Chondrocyte (in vitro differentiated cells): ENCODE results near the gene ACSL5. TPM values are rescaled to one million over a fixed set of nuclear protein-coding genes. Genes with fewer than 3 reads are reported as not detected.

Source experiments
- DNase-seq: peaks from one replicate; pipeline ENCODE4 v3.0.0; 2021; ENCODE audit warnings: mixed read lengths, low spot score
- H3K27ac Mint-ChIP-seq: one replicate; pipeline ENCODE4 v1.8.0; 2021; ENCODE audit warnings: mild to moderate bottlenecking, moderate library complexity, mixed read lengths; ENCODE audit not compliant: unreplicated experiment
- H3K27me3 Mint-ChIP-seq: 2 replicates; pipeline ENCODE4 v1.8.0; 2021; ENCODE audit warnings: low read depth, mixed read lengths
- H3K36me3 Mint-ChIP-seq: 2 replicates; pipeline ENCODE4 v1.8.0; 2021; ENCODE audit warnings: low read depth, mixed read lengths
- H3K4me1 Mint-ChIP-seq: 2 replicates; pipeline ENCODE4 v1.8.0; 2021; ENCODE audit warnings: low read depth, mild to moderate bottlenecking, mixed read lengths
- H3K4me3 Mint-ChIP-seq: one replicate; pipeline ENCODE4 v1.8.0; 2021; ENCODE audit warnings: mild to moderate bottlenecking, moderate library complexity, mixed read lengths; ENCODE audit not compliant: unreplicated experiment
- H3K9me3 Mint-ChIP-seq: 2 replicates; pipeline ENCODE4 v1.8.0; 2021; ENCODE audit warnings: low read depth, mixed read lengths
- CTCF ChIP-seq: fragments of 200-600 bp; sonication (generic); IDR thresholded peaks from 2 replicates; pipeline ENCODE4 v1.5.0; 2021; ENCODE audit warnings: antibody characterized with exemption, mild to moderate bottlenecking, moderate library complexity
- total RNA-seq: library from RNA; stranded (reverse); gene quantifications from 3 replicates; pipeline ENCODE4 v1.2.1, GENCODE V29; 2021

ACSL5 gene
- total RNA-seq, 1 donor from 2014 or later: 0.27 TPM

GRCh38 chr10:112424651-112425050, 50.7 kb downstream of the ACSL5 start:
- no peak for TF ChIP-seq CTCF
- Mint-ChIP-seq H3K36me3 (peaks cover 2% of the 10 kb centered on the region), H3K4me3 (no peak overlapping the region), H3K27me3 (no peaks in the 10 kb centered on the region), H3K27ac (no peak overlapping the region), H3K4me1 (peaks cover 2% of the 10 kb centered on the region), H3K9me3 (no peaks in the 10 kb centered on the region)
- no peak for DNase-seq

GRCh38 chr10:112426111-112426510, 52.2 kb downstream of the ACSL5 start:
- Mint-ChIP-seq H3K4me1 (peaks cover 2% of the 10 kb centered on the region), H3K4me3 (no peak overlapping the region), H3K27me3 (no peaks in the 10 kb centered on the region), H3K27ac (no peak overlapping the region), H3K9me3 (no peaks in the 10 kb centered on the region), H3K36me3 (peaks cover 6% of the 10 kb centered on the region)
- TF ChIP-seq CTCF: no peak
- DNase-seq: no peak

GRCh38 chr10:112429147-112429546, 55.2 kb downstream of the ACSL5 start:
- Mint-ChIP-seq H3K9me3 (no peaks in the 10 kb centered on the region), H3K27ac (no peak overlapping the region), H3K36me3 (peaks cover 13% of the 10 kb centered on the region), H3K27me3 (no peaks in the 10 kb centered on the region), H3K4me3 (no peak overlapping the region), H3K4me1 (no peaks in the 10 kb centered on the region)
- DNase-seq: no peak
- no peak for TF ChIP-seq CTCF

GRCh38 chr10:112429654-112430230, 55.8 kb downstream of the ACSL5 start:
- DNase-seq: no peak
- no peak overlapping the region for H3K4me3 Mint-ChIP-seq
- no peaks in the 10 kb centered on the region for H3K27me3 Mint-ChIP-seq
- H3K27ac Mint-ChIP-seq: no peak overlapping the region
- H3K36me3 Mint-ChIP-seq: peaks cover 13% of the 10 kb centered on the region
- H3K9me3 Mint-ChIP-seq: no peaks in the 10 kb centered on the region
- no peak for TF ChIP-seq CTCF
- no peaks in the 10 kb centered on the region for H3K4me1 Mint-ChIP-seq

GRCh38 chr10:112433136-112433535, 59.2 kb downstream of the ACSL5 start:
- no peaks in the 10 kb centered on the region for H3K9me3 Mint-ChIP-seq
- no peaks in the 10 kb centered on the region for H3K4me1 Mint-ChIP-seq
- H3K4me3 Mint-ChIP-seq: no peak overlapping the region
- H3K36me3 Mint-ChIP-seq: peaks cover 14% of the 10 kb centered on the region
- no peaks in the 10 kb centered on the region for H3K27me3 Mint-ChIP-seq
- H3K27ac Mint-ChIP-seq: no peak overlapping the region
- DNase-seq: no peak
- no peak for TF ChIP-seq CTCF
